K562 (cell line): Measurements from ENCODE around the gene STIL. TPM values are rescaled to one million over a fixed set of nuclear protein-coding genes. Genes with fewer than 3 reads are reported as not detected.

Source experiments
- CBX8 ChIP-seq: fragments of 200-600 bp; sonication (generic); IDR thresholded peaks from 2 replicates; pipeline ENCODE4 v1.6.1; 2012; ENCODE audit warnings: borderline replicate concordance, mixed run types, low read depth, mild to moderate bottlenecking, moderate library complexity, mixed read lengths, low read length, control low read depth, inconsistent platforms; ENCODE audit not compliant: poor library complexity, severe bottlenecking; ENCODE audit errors: extremely low read depth
- CREBBP ChIP-seq: IDR thresholded peaks from one replicate; pipeline ENCODE4 v1.6.1; 2012; ENCODE audit warnings: low read depth, mild to moderate bottlenecking, control low read depth, inconsistent platforms, low read length
- CREM ChIP-seq: IDR thresholded peaks from 2 replicates; pipeline ENCODE4 v1.6.1; 2014; ENCODE audit warnings: antibody characterized with exemption, low read depth
- DPF2 ChIP-seq: fragments of 450-650 bp; IDR thresholded peaks from 2 replicates; pipeline ENCODE4 v1.6.1; 2016
- ESRRB ChIP-seq: fragments of 250-450 bp; sonication (Bioruptor Pico); IDR thresholded peaks from 2 replicates; pipeline ENCODE4 v1.5.0; 2020; ENCODE audit warnings: mild to moderate bottlenecking, moderate library complexity, borderline replicate concordance
- GATAD2A ChIP-seq: fragments of 450-650 bp; IDR thresholded peaks from 2 replicates; pipeline ENCODE4 v1.6.1; 2017
- HDAC6 ChIP-seq: IDR thresholded peaks from 2 replicates; pipeline ENCODE4 v1.6.1; 2012; ENCODE audit warnings: low read depth, mild to moderate bottlenecking, control low read depth, inconsistent platforms, low read length, moderate library complexity
- HIVEP1 ChIP-seq: fragments of 250-450 bp; sonication (Bioruptor Pico); IDR thresholded peaks from 2 replicates; pipeline ENCODE4 v1.4.0; 2020; ENCODE audit warnings: mild to moderate bottlenecking
- HNRNPL ChIP-seq: fragments of 200-400 bp; formaldehyde crosslinking; IDR thresholded peaks from 2 replicates; pipeline ENCODE4 v1.6.1; 2017; ENCODE audit warnings: low read depth, mild to moderate bottlenecking, low read length
- KDM2B ChIP-seq: fragments of 250-450 bp; sonication (Bioruptor Pico); IDR thresholded peaks from 2 replicates; pipeline ENCODE4 v1.8.0; 2021; ENCODE audit warnings: mild to moderate bottlenecking, moderate library complexity
- KLF1 ChIP-seq: fragments of 450-650 bp; IDR thresholded peaks from 2 replicates; pipeline ENCODE4 v1.6.1; 2016; ENCODE audit warnings: missing genetic modification characterization, missing compliant biosample characterization
- MIER1 ChIP-seq: fragments of 450-650 bp; IDR thresholded peaks from 2 replicates; pipeline ENCODE4 v1.6.1; 2016; ENCODE audit warnings: antibody characterized with exemption, mild to moderate bottlenecking, low read depth
- NCOR1 ChIP-seq: fragments of 450-650 bp; IDR thresholded peaks from 2 replicates; pipeline ENCODE4 v1.6.1; 2016; ENCODE audit warnings: mild to moderate bottlenecking, moderate library complexity
- NFYB ChIP-seq: IDR thresholded peaks from 2 replicates; pipeline ENCODE4 v1.6.1; 2011; ENCODE audit warnings: mild to moderate bottlenecking, moderate library complexity; ENCODE audit not compliant: insufficient read length; ENCODE audit errors: extremely low read depth
- PML ChIP-seq: IDR thresholded peaks from 2 replicates; pipeline ENCODE4 v1.6.1; 2012; ENCODE audit warnings: low read length, inconsistent platforms
- SMARCA4 ChIP-seq: fragments of 450-650 bp; IDR thresholded peaks from 2 replicates; pipeline ENCODE4 v1.6.1; 2016
- SRSF1 ChIP-seq: fragments of 200-400 bp; formaldehyde crosslinking; IDR thresholded peaks from 2 replicates; pipeline ENCODE4 v1.6.1; 2017; ENCODE audit warnings: mild to moderate bottlenecking, low read depth, low read length, moderate library complexity
- STAT5A ChIP-seq: IDR thresholded peaks from 2 replicates; pipeline ENCODE4 v1.6.1; 2012; ENCODE audit warnings: low read length, inconsistent platforms, borderline replicate concordance
- ZBTB43 ChIP-seq: sonication (generic); formaldehyde crosslinking; IDR thresholded peaks from 2 replicates; pipeline ENCODE4 v1.8.0; 2023; ENCODE audit warnings: mild to moderate bottlenecking, missing genetic modification reagents
- ZC3H11A ChIP-seq: IDR thresholded peaks from 2 replicates; pipeline ENCODE4 v1.6.1; 2012; ENCODE audit warnings: low read depth, low read length, improper control_type of control experiment
- ZKSCAN8 ChIP-seq: fragments of 200-800 bp; sonication (Bioruptor generic); IDR thresholded peaks from 2 replicates; pipeline ENCODE4 v1.6.1; 2016; ENCODE audit warnings: missing genetic modification characterization, missing compliant biosample characterization
- ZNF354B ChIP-seq: fragments of 250-450 bp; sonication (Bioruptor Pico); IDR thresholded peaks from 2 replicates; pipeline ENCODE4 v1.4.0; 2020
- ZNF436 ChIP-seq: fragments of 250-450, 450-650 bp; sonication (Bioruptor Pico); formaldehyde crosslinking; IDR thresholded peaks from 2 replicates; pipeline ENCODE4 v1.7.0; 2020; ENCODE audit warnings: mild to moderate bottlenecking
- polyA plus RNA-seq, 8 experiments: library from polyadenylated mRNA; depleted of rRNA in 4 of 8; stranded (reverse) in 5 of 8; unstranded in 3 of 8; fragments of >200 nt; fragmentation: Nextera tagmentation in 2 of 8; fragmentation: Illumina TruSeq in 1 of 8; extraction: Ambion mirVana in 2 of 8; extraction: Trizol in 1 of 8; gene quantifications; 2 replicates each; pipeline versions ENCODE4 v1.2.1 to v1.2.3, GENCODE V29; 2011 to 2014; ENCODE audit warnings: inconsistent platforms in 1 of 8, missing spikeins in 1 of 8
- total RNA-seq, 7 experiments: library from RNA; depleted of rRNA in 6 of 7; stranded (reverse); fragments of >200 nt in 6 of 7; fragmentation: Illumina TruSeq in 2 of 7; extraction: Trizol in 2 of 7; gene quantifications; 2 replicates each; pipeline versions ENCODE4 v1.2.1 to v1.2.3, GENCODE V29; 2011 to 2021; ENCODE audit warnings: low replicate concordance in 1 of 7
- TF ChIP-seq, protein P1 (sequence below): fragments of 250-450 bp; sonication (Bioruptor Pico); IDR thresholded peaks from 2 replicates; pipeline ENCODE4 v1.4.0; 2020; ENCODE audit warnings: mild to moderate bottlenecking
- TF ChIP-seq, protein P2 (sequence below): sonication (generic); formaldehyde crosslinking; IDR thresholded peaks from 2 replicates; pipeline ENCODE4 v1.8.0; 2023; ENCODE audit warnings: mild to moderate bottlenecking, missing genetic modification reagents

Gene STIL
- total and polyA plus RNA-seq, 9 of the 15 experiments (the other 6 are each of a cell fraction or from before 2014, with no cell fraction given): 10.5 to 77.4 (median 39.6) TPM

DNA sequence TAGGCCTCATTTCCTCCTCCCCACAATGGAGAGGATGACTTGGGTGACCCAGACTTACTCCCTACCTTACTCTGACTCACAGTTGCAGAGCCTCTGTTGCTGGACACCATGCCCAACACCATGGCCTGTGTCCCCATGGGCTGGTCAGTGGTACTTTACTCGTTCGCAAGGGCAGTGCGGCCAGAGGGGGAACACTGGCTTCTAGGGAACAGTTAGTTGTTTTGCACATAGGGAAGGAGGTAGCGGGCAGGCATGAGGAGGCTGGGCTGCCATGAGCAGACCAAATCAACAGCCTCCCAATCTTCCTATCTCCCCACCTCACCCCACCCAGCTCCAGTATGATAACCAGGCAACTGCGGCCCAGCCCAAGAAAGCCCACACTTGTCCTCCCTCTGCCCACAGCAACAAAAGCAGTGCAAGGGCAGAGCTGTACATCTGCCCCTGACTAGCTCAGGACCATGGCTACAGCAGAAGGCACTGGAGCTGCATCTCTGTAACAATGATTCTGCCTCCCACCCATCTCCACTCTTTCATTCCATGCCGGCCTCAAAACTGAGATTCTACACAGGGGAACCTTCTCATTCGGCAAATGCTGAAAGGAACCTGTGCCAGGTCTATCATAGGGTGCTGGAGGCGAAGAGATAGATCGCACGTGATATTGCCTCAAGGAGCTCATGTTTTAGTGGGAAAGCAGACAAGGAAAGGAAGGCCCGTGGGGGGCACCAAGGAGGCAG lies 100.5 kb downstream of the STIL start (continued):
- TF ChIP-seq ZKSCAN8 (no peak), ESRRB (no peak), SMARCA4 (peak; percentile 29; the same call in 1 of the 2 replicates), ZNF354B (CRISPR knock-in tag) (no peak), GATAD2A (no peak), NCOR1 (peak; percentile 50; the same call in 1 of the 2 replicates), HDAC6 (no peak), HNRNPL (no peak), ZC3H11A (no peak), KLF1 (tag) (no peak), NFYB (no peak), STAT5A (no peak), MIER1 (no peak), DPF2 (peak; percentile 38), PML (no peak), HIVEP1 (CRISPR knock-in tag) (no peak), ZNF436 (no peak), ZBTB43 (CRISPR knock-in tag) (no peak), CBX8 (no peak), CREBBP (no peak), SRSF1 (no peak), CREM (no peak), KDM2B (CRISPR knock-in tag) (no peak)
- TF ChIP-seq, protein P1, sequence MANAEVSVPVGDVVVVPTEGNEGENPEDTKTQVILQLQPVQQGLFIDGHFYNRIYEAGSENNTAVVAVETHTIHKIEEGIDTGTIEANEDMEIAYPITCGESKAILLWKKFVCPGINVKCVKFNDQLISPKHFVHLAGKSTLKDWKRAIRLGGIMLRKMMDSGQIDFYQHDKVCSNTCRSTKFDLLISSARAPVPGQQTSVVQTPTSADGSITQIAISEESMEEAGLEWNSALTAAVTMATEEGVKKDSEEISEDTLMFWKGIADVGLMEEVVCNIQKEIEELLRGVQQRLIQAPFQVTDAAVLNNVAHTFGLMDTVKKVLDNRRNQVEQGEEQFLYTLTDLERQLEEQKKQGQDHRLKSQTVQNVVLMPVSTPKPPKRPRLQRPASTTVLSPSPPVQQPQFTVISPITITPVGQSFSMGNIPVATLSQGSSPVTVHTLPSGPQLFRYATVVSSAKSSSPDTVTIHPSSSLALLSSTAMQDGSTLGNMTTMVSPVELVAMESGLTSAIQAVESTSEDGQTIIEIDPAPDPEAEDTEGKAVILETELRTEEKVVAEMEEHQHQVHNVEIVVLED (CRISPR knock-in tag): no peak
- TF ChIP-seq, protein P2, sequence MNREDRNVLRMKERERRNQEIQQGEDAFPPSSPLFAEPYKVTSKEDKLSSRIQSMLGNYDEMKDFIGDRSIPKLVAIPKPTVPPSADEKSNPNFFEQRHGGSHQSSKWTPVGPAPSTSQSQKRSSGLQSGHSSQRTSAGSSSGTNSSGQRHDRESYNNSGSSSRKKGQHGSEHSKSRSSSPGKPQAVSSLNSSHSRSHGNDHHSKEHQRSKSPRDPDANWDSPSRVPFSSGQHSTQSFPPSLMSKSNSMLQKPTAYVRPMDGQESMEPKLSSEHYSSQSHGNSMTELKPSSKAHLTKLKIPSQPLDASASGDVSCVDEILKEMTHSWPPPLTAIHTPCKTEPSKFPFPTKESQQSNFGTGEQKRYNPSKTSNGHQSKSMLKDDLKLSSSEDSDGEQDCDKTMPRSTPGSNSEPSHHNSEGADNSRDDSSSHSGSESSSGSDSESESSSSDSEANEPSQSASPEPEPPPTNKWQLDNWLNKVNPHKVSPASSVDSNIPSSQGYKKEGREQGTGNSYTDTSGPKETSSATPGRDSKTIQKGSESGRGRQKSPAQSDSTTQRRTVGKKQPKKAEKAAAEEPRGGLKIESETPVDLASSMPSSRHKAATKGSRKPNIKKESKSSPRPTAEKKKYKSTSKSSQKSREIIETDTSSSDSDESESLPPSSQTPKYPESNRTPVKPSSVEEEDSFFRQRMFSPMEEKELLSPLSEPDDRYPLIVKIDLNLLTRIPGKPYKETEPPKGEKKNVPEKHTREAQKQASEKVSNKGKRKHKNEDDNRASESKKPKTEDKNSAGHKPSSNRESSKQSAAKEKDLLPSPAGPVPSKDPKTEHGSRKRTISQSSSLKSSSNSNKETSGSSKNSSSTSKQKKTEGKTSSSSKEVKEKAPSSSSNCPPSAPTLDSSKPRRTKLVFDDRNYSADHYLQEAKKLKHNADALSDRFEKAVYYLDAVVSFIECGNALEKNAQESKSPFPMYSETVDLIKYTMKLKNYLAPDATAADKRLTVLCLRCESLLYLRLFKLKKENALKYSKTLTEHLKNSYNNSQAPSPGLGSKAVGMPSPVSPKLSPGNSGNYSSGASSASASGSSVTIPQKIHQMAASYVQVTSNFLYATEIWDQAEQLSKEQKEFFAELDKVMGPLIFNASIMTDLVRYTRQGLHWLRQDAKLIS (CRISPR knock-in tag): no peak
